Skeletal muscle tissue (tissue), 4 donors: ENCODE data around the gene MFAP2. TPM values are rescaled to one million over a fixed set of nuclear protein-coding genes. Genes with fewer than 3 reads are reported as not detected.
A peak's percentile ranks its signal among the peaks of the same experiment; 100 is the strongest.

Source experiments
- H3K27ac ChIP-seq: one replicate; pipeline ENCODE4 v1.7.0; 2013; ENCODE audit warnings: mild to moderate bottlenecking, low read depth, low read length, inconsistent platforms
- H3K27me3 ChIP-seq, 3 donors: one replicate each; pipeline ENCODE4 v1.7.0; 2013; ENCODE audit warnings: low read length in 3 of 3; ENCODE audit not compliant: control insufficient read depth in 3 of 3, insufficient read depth in 3 of 3
- H3K36me3 ChIP-seq, 3 donors: one replicate each; pipeline ENCODE4 v1.7.0; 2013; ENCODE audit warnings: low read length in 3 of 3; ENCODE audit not compliant: control insufficient read depth in 3 of 3, insufficient read depth in 3 of 3
- H3K4me1 ChIP-seq, 3 donors: one replicate each; pipeline ENCODE4 v1.7.0; 2013; ENCODE audit warnings: low read length in 3 of 3, mild to moderate bottlenecking in 3 of 3; ENCODE audit not compliant: control insufficient read depth in 3 of 3, insufficient read depth in 3 of 3
- H3K4me3 ChIP-seq, 3 donors: one replicate each; pipeline ENCODE4 v1.7.0; 2013; ENCODE audit warnings: low read length in 3 of 3
- H3K9ac ChIP-seq, 3 donors: one replicate each; pipeline ENCODE4 v1.7.0; 2013; ENCODE audit warnings: low read length in 3 of 3, mild to moderate bottlenecking in 3 of 3, moderate library complexity in 2 of 3, low read depth in 1 of 3
- H3K9me3 ChIP-seq, 3 donors: one replicate each; pipeline ENCODE4 v1.7.0; 2013; ENCODE audit warnings: low read length in 3 of 3; ENCODE audit not compliant: control insufficient read depth in 3 of 3
- total RNA-seq: library from RNA; depleted of rRNA; stranded (reverse); fragments of >200 nt; gene quantifications from one replicate; pipeline ENCODE4 v1.2.3, GENCODE V29; 2014
- donor health status: Osteomylitis.

The MFAP2 gene
- total RNA-seq, 1 donor from 2014 or later, result 19.8 TPM

GRCh38 chr1:17018849-17019248, 38.4 kb upstream of the MFAP2 start:
- Histone ChIP-seq H3K4me1 (no peaks in the 10 kb centered on the region), H3K27ac (no peak overlapping the region), H3K9ac (no peak overlapping the region), H3K27me3 (no peaks in the 10 kb centered on the region), H3K9me3 (no peaks in the 10 kb centered on the region), H3K36me3 (peaks cover 53 to 61% (median 59%) of the 10 kb centered on the region in 3 donors), H3K4me3 (no peak overlapping the region)

GRCh38 chr1:17017435-17017834, 37.0 kb upstream of the MFAP2 start:
- no peaks in the 10 kb centered on the region for H3K27me3 ChIP-seq
- H3K9ac ChIP-seq, result no peak overlapping the region
- no peak overlapping the region for H3K4me3 ChIP-seq
- no peaks in the 10 kb centered on the region for H3K9me3 ChIP-seq
- peaks cover 40 to 47% (median 45%) of the 10 kb centered on the region in 3 donors for H3K36me3 ChIP-seq
- peaks cover 0 to 6% (median under 1%) of the 10 kb centered on the region in 3 donors for H3K4me1 ChIP-seq
- H3K27ac ChIP-seq, result no peak overlapping the region

DNA sequence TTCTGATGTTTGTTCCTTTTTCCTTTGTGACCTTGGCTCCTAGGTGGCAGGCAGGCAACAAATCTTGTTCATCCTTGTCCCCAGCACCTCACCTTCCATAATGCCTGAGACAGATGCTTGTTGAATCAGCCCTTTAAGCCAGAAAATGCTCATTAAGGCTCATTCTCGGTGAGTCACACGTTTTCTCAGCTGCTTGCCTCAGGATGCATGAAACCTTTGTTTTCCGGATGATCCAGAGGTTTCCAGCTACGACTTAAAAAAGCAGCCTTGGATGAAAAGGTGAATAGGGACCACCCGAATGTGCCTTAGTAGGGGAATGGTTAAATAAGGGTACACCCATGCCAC, 35.9 kb upstream of the MFAP2 start:
- Histone ChIP-seq H3K4me3 (no peak overlapping the region), H3K27ac (no peak overlapping the region), H3K9me3 (no peaks in the 10 kb centered on the region), H3K36me3 (peaks cover 28 to 37% (median 33%) of the 10 kb centered on the region in 3 donors), H3K9ac (no peak overlapping the region), H3K4me1 (peaks cover 6 to 13% (median 6%) of the 10 kb centered on the region in 3 donors), H3K27me3 (no peaks in the 10 kb centered on the region)

GRCh38 chr1:17014671-17015567, 34.5 kb upstream of the MFAP2 start:
- H3K9me3 ChIP-seq, result no peaks in the 10 kb centered on the region
- H3K36me3 ChIP-seq, result peaks cover 15 to 24% (median 19%) of the 10 kb centered on the region in 3 donors
- H3K27me3 ChIP-seq, result no peaks in the 10 kb centered on the region
- no peak overlapping the region for H3K4me3 ChIP-seq
- no peak overlapping the region for H3K9ac ChIP-seq
- H3K27ac ChIP-seq, result no peak overlapping the region
- peaks cover 17 to 26% (median 17%) of the 10 kb centered on the region in 3 donors for H3K4me1 ChIP-seq

DNA sequence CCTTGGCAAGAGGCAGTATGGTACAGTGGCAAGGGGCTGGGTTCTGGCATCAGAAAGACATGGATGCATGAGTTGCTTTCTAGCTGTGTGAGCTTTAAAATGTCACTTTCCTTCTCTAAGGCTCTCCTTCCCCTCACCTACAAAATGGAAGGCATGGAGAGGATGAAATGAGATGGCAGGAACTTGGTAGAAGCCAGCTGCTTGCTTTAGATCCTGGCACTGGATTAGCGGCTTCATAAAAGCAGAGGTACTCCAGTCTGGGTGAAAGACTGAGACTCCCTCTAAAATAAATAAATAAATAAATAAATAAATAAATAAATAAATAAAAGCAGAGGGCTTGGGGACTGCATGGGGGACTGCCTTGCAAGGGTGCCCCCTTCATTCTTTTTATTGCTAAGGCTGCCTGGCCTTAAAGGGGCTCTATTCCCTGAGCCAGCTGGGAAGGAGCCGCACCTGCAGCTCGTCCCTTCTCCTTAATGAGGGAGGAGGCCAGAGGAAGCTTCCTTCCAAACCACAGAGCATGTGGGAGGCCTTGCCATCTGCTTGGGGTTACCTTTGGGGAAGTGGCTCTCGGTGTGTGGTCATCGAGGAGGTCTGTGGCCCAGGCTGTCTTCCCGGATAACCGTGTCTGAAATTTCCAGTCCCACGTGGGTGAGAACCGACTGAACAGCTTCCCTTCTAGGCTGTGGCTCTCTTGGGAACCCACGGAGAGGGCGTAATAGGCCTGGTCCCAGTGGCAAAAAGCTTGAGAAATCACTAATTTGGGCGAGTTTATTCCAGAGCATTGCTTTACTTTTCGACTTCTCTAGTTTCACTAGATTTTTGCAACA, 33.3 kb upstream of the MFAP2 start:
- peaks cover 22 to 29% (median 23%) of the 10 kb centered on the region in 3 donors for H3K4me1 ChIP-seq
- H3K9ac ChIP-seq, result no peak overlapping the region
- no peaks in the 10 kb centered on the region for H3K9me3 ChIP-seq

DNA sequence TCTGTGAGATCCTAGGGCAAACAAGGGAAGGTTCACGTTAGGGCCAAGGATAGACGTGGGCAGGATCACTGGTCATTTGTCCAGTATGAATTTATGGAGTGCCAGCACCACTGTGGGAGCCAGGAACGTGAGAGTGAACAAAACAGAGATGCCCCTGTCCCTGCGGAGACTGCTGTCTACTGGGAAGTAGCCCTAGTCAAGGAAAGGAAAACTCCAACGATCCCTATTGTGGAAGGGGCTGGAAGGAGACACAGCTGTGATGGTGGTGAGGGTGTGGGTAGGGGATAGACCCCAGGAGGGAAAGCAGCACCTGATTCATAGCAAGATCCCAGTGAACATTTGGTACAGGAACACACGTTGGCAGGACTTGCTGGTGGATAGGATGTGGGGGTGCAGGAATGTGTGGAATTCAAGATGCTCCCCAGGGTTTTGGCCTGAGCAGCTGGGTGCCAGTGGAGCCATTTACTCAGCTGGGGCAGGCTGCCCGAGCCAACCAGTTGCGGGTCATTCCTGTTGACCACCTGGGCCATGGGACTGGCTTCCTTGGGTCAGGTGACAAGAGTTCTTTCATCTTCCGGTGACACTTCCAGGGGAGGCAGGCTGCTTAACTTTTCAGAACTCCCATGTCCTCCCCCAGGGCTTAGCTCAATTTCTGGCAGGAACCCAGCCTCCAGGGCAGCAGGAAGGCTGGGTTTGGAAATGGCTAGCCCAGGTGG, 32.5 kb upstream of the MFAP2 start:
- H3K27ac ChIP-seq, result no peak overlapping the region
- H3K4me3 ChIP-seq, result peak overlapping the region in 1 of 3 donors; percentile 22
- H3K36me3 ChIP-seq, result peaks cover 3 to 5% (median 5%) of the 10 kb centered on the region in 3 donors
- no peaks in the 10 kb centered on the region for H3K27me3 ChIP-seq
- peak overlapping the region in 1 of 3 donors; percentile 16 for H3K9ac ChIP-seq
- H3K4me1 ChIP-seq, result peaks cover 22 to 29% (median 23%) of the 10 kb centered on the region in 3 donors
- H3K9me3 ChIP-seq, result no peaks in the 10 kb centered on the region

More for the DNA sequence above, 33.3 kb upstream of the MFAP2 start:
- no peak overlapping the region for H3K4me3 ChIP-seq
- peaks cover 9 to 13% (median 12%) of the 10 kb centered on the region in 3 donors for H3K36me3 ChIP-seq
- no peaks in the 10 kb centered on the region for H3K27me3 ChIP-seq
- no peak overlapping the region for H3K27ac ChIP-seq

DNA sequence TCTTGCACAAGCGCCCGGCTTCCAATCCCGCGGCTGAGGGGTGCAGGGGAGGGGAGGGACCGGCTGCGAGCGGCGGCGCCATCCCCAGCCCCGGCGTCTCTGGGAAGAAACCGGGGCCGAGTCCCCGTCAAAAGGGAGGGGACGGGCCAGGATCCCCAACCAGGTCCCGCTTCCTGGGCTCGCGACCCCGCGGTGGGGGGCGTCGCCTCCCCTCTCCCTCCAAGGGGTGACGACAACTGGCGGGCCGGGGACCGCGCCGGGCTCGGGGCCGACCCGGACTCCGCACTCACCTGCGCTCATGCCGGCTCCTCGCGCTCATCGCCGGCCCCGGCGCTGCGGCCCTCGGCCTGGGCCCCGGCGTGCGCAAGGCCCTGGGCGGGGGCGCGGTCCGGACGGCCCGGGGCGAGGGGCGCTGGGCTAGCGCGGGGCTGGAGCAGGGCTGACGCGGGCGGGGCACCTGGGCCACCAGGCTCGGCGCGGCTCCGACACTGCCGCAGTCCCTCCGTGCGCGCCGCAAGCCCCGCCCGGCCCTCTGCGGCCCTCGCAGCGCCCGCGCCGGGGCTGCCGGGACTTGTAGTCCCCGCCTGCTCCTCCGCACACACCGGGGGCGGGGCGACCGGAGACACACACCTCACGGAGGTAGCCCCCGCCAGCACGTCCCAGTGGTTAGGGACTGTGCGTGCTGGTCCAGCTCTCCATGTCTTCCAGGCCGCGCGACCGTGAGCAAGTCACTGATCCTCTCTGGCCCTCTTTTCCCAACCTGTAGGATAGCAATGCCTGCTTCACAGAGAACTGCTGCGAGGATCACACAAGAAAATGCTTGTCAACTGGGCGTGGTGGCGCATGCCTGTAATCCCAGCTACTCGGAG, 31.3 kb upstream of the MFAP2 start, which contains the start of gene ATP13A2:
ATP13A2 (minus strand) TSS at position 490 of the 869 bp plus-strand sequence; CDS start at position 300, 190 bp downstream.
- peak within 1 kb of the TSS; percentile 72 to 82 (median 80) for H3K4me3 ChIP-seq
- H3K27ac ChIP-seq, result no peak within 1 kb of the TSS
- H3K9me3 ChIP-seq, result no peaks in the 10 kb centered on the region
- H3K36me3 ChIP-seq, result peaks cover 0 to 2% (median 0%) of the 10 kb centered on the region in 3 donors
- no peaks in the 10 kb centered on the region for H3K27me3 ChIP-seq
- H3K4me1 ChIP-seq, result peaks cover 22 to 29% (median 23%) of the 10 kb centered on the region in 3 donors
- peak within 1 kb of the TSS; percentile 65 to 84 (median 70) for H3K9ac ChIP-seq

DNA sequence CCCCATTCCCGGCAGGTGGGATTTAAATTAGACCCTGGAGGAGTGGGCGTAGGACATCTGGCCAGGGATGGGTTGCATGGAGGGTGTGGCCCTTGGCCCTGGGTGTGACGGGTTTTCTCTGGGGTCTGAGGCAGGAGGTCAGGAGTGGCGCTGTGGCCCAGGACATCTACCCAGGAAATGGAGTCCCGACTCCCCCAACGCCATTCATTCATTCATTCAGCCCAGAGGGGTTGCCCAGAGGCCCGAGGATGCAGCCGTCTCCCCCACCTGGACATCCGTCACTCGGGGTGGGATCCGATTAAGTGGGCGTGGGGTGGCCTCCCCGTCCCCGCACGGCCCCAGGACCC, 30.6 kb upstream of the MFAP2 start:
- H3K9ac ChIP-seq, result peak overlapping the region; percentile 65 to 84 (median 70)
- H3K4me1 ChIP-seq, result peaks cover 22 to 29% (median 23%) of the 10 kb centered on the region in 3 donors
- H3K27me3 ChIP-seq, result no peaks in the 10 kb centered on the region
- H3K27ac ChIP-seq, result no peak overlapping the region
- H3K9me3 ChIP-seq, result no peaks in the 10 kb centered on the region
- peaks cover 0 to 3% (median 0%) of the 10 kb centered on the region in 3 donors for H3K36me3 ChIP-seq
- peak overlapping the region; percentile 72 to 82 (median 80) for H3K4me3 ChIP-seq

DNA sequence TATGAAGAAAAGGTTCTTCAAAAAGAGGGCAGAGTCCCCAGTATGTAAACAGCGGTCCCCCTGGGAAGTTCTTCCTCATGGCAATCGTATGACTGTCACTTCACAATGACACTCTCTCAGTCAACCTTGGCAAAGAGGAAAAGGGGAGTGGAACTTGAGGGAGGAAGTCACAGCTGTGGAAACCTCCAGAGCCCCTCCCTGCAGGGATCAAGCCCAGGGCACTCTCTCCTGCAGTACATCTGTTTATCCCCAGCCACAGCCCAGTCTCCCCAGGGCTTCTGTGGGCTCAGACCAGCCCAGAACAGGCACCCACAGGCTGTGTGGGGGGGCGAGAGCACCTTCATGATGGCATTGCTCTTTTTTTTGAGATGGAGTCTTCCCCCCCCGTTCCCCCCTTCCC, 29.3 kb upstream of the MFAP2 start:
- H3K36me3 ChIP-seq, result peaks cover 5 to 11% (median 8%) of the 10 kb centered on the region in 3 donors
- no peak overlapping the region for H3K27ac ChIP-seq
- H3K4me1 ChIP-seq, result peaks cover 22 to 29% (median 23%) of the 10 kb centered on the region in 3 donors
- no peaks in the 10 kb centered on the region for H3K27me3 ChIP-seq
- no peaks in the 10 kb centered on the region for H3K9me3 ChIP-seq
- H3K4me3 ChIP-seq, result no peak overlapping the region
- H3K9ac ChIP-seq, result no peak overlapping the region
